AG09319 (cell line): ENCODE results near the gene DGKE.
A peak's percentile ranks its signal among the peaks of the same experiment; 100 is the strongest.

Source experiments
- DNase-seq: peaks from one replicate; pipeline ENCODE4 v3.0.0-alpha.2; 2010; ENCODE audit warnings: low read depth; ENCODE audit errors: extremely low read depth
- CTCF ChIP-seq: IDR thresholded peaks from 2 replicates; pipeline ENCODE4 v1.5.1; 2011; ENCODE audit warnings: low read depth, mild to moderate bottlenecking, inconsistent platforms, low read length, moderate library complexity

Gene DGKE

GRCh38 chr17:56815711-56816110, 18.2 kb upstream of the DGKE start:
- DNase-seq = no peak

GRCh38 chr17:56817066-56817465, 16.9 kb upstream of the DGKE start:
- DNase-seq = no peak
- no peak for TF ChIP-seq CTCF

More at GRCh38 chr17:56815711-56816110, 18.2 kb upstream of the DGKE start:
- no peak for TF ChIP-seq CTCF

- no peak for DNase-seq
- no peak for TF ChIP-seq CTCF
These were observed 14.9 kb upstream of the DGKE start for GRCh38 chr17:56819030-56819429.

GRCh38 chr17:56819431-56820145, 14.4 kb upstream of the DGKE start:
- DNase-seq = no peak
- TF ChIP-seq CTCF = peak; percentile 77

- no peak for TF ChIP-seq CTCF
- no peak for DNase-seq
These were observed 13.7 kb upstream of the DGKE start for GRCh38 chr17:56820207-56820606.

- TF ChIP-seq CTCF = no peak
- DNase-seq = no peak
These were observed 12.0 kb upstream of the DGKE start for GRCh38 chr17:56821847-56822534.

GRCh38 chr17:56822725-56823124, 11.2 kb upstream of the DGKE start:
- DNase-seq = no peak
- no peak for TF ChIP-seq CTCF
